Measurements from ENCODE around the gene ADGRL3. TPM values are rescaled to one million over a fixed set of nuclear protein-coding genes. Genes with fewer than 3 reads are reported as not detected.

ADGRL3 gene
- total RNA-seq, 3 donors from 2014 or later (not counting 1 experiment from before 2014, with no cell fraction given): not detected

GRCh38 chr4:61182915-61183314 lies 17.2 kb upstream of the ADGRL3 start:
- H3K4me3 ChIP-seq (ENCODE audit: low read length): no peak overlapping the region
- Mint-ChIP-seq H3K27ac (no peak overlapping the region), H3K27me3 (ENCODE audit: low read depth in 2 of 2) (no peaks in the 10 kb centered on the region), H3K4me1 (no peaks in the 10 kb centered on the region), H3K36me3 (no peaks in the 10 kb centered on the region), H3K4me3 (no peak overlapping the region), H3K9me3 (peaks cover 15 to 22% of the 10 kb centered on the region in 2 donors)
- H3K27me3 ChIP-seq (ENCODE audit: control insufficient read depth, insufficient read depth, low read length): no peaks in the 10 kb centered on the region
- peaks cover 5% of the 10 kb centered on the region for H3K9me3 ChIP-seq (ENCODE audit: control insufficient read depth, insufficient read depth, low read length)
- H3K27ac ChIP-seq (ENCODE audit: low read length): no peak overlapping the region
- no peaks in the 10 kb centered on the region for H3K4me1 ChIP-seq (ENCODE audit: control insufficient read depth, insufficient read depth, low read length)
- TF ChIP-seq, protein P1, sequence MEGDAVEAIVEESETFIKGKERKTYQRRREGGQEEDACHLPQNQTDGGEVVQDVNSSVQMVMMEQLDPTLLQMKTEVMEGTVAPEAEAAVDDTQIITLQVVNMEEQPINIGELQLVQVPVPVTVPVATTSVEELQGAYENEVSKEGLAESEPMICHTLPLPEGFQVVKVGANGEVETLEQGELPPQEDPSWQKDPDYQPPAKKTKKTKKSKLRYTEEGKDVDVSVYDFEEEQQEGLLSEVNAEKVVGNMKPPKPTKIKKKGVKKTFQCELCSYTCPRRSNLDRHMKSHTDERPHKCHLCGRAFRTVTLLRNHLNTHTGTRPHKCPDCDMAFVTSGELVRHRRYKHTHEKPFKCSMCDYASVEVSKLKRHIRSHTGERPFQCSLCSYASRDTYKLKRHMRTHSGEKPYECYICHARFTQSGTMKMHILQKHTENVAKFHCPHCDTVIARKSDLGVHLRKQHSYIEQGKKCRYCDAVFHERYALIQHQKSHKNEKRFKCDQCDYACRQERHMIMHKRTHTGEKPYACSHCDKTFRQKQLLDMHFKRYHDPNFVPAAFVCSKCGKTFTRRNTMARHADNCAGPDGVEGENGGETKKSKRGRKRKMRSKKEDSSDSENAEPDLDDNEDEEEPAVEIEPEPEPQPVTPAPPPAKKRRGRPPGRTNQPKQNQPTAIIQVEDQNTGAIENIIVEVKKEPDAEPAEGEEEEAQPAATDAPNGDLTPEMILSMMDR (IDR thresholded peaks at IDR 0.05): no peak
- no peaks in the 10 kb centered on the region for H3K36me3 ChIP-seq (ENCODE audit: control insufficient read depth, insufficient read depth, low read length)
- intact Hi-C loops (cut with micrococcal nuclease): no loop called here
- WGBS (ENCODE audit: insufficient coverage): 90% methylated on average over 1 of the region's 1 CpG
- DNase-seq (no peak), ATAC-seq (no peak)

- intact Hi-C loops (cut with micrococcal nuclease): no loop called here
- Mint-ChIP-seq H3K27me3 (ENCODE audit: low read depth in 2 of 2) (no peaks in the 10 kb centered on the region), H3K27ac (no peak overlapping the region), H3K9me3 (peaks cover 16 to 23% of the 10 kb centered on the region in 2 donors), H3K4me3 (no peak overlapping the region), H3K4me1 (no peaks in the 10 kb centered on the region), H3K36me3 (no peaks in the 10 kb centered on the region)
- Histone ChIP-seq H3K27me3 (ENCODE audit: control insufficient read depth, insufficient read depth, low read length) (no peaks in the 10 kb centered on the region), H3K27ac (ENCODE audit: low read length) (no peak overlapping the region), H3K4me3 (ENCODE audit: low read length) (no peak overlapping the region), H3K9me3 (ENCODE audit: control insufficient read depth, insufficient read depth, low read length) (peaks cover 7% of the 10 kb centered on the region), H3K4me1 (ENCODE audit: control insufficient read depth, insufficient read depth, low read length) (no peaks in the 10 kb centered on the region), H3K36me3 (ENCODE audit: control insufficient read depth, insufficient read depth, low read length) (no peaks in the 10 kb centered on the region)
- no peak for ATAC-seq
- TF ChIP-seq, protein P1 (IDR thresholded peaks at IDR 0.05): no peak
- no peak for DNase-seq
Observed at GRCh38 chr4:61185288-61185687, 14.8 kb upstream of the ADGRL3 start.

DNA sequence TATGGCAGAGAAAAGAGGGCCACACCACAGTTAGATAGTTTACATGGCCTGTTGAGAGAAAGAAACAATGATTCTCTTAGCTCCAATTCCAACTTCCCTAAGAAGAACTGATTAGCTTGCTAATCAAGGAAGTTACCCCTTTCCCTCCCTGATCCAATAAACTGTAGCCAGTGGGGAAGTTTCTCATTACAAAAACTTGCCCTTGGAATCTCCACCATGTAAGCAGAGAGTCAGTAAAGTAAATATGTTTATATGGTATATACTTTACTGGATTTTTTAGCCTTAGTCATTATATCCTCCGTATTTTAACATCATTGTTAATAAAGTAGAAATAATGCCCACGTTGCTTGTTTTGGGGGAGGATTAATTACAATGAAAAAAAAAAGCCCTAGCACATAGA lies 7.7 kb upstream of the ADGRL3 start:
- TF ChIP-seq, protein P1 (IDR thresholded peaks at IDR 0.05): no peak
- Mint-ChIP-seq H3K4me1 (no peaks in the 10 kb centered on the region), H3K4me3 (no peak overlapping the region), H3K27me3 (ENCODE audit: low read depth in 2 of 2) (no peaks in the 10 kb centered on the region), H3K9me3 (peaks cover 9 to 15% of the 10 kb centered on the region in 2 donors), H3K27ac (no peak overlapping the region), H3K36me3 (no peaks in the 10 kb centered on the region)
- Histone ChIP-seq H3K9me3 (ENCODE audit: control insufficient read depth, insufficient read depth, low read length) (peaks cover 2% of the 10 kb centered on the region), H3K27ac (ENCODE audit: low read length) (no peak overlapping the region), H3K4me3 (ENCODE audit: low read length) (no peak overlapping the region), H3K4me1 (ENCODE audit: control insufficient read depth, insufficient read depth, low read length) (no peaks in the 10 kb centered on the region), H3K27me3 (ENCODE audit: control insufficient read depth, insufficient read depth, low read length) (no peaks in the 10 kb centered on the region), H3K36me3 (ENCODE audit: control insufficient read depth, insufficient read depth, low read length) (no peaks in the 10 kb centered on the region)
- ATAC-seq (no peak), DNase-seq (no peak)
- no CpG with 5 or more reads among the region's 2 CpGs for WGBS (ENCODE audit: insufficient coverage)
- intact Hi-C loops (cut with micrococcal nuclease): no loop called here

DNA sequence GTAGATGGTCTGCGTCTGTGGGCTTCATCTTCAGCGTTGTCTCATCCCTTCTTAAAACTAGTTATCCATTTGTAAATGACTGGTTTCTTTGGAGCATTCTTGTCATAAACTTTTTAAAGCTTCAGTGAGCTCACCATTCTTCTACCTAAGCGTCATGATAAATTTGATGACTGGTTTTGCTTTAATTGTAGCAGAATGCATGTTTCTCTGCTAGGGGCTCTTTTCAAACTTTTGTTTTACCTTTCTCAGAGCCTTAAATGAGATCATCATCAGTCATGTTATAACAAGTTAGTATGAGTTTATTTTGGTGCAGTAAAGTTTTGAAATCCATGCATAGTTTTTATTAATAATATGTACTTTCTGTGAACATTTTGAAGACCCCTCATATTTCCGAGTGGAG lies 6.3 kb upstream of the ADGRL3 start:
- peaks cover 2% of the 10 kb centered on the region for H3K9me3 ChIP-seq (ENCODE audit: control insufficient read depth, insufficient read depth, low read length)
- H3K4me3 Mint-ChIP-seq: no peak overlapping the region
- ATAC-seq: no peak
- H3K27ac Mint-ChIP-seq: no peak overlapping the region
- H3K36me3 Mint-ChIP-seq: peaks cover 3% of the 10 kb centered on the region
- H3K36me3 ChIP-seq (ENCODE audit: control insufficient read depth, insufficient read depth, low read length): no peaks in the 10 kb centered on the region
- H3K4me1 Mint-ChIP-seq: no peaks in the 10 kb centered on the region
- intact Hi-C loops (cut with micrococcal nuclease): no loop called here
- peaks cover 1 to 3% of the 10 kb centered on the region in 2 donors for H3K27me3 Mint-ChIP-seq (ENCODE audit: low read depth in 2 of 2)
- DNase-seq: no peak
- no peaks in the 10 kb centered on the region for H3K4me1 ChIP-seq (ENCODE audit: control insufficient read depth, insufficient read depth, low read length)
- TF ChIP-seq, protein P1 (IDR thresholded peaks at IDR 0.05): no peak
- 96% methylated on average over 3 of the region's 4 CpGs for WGBS (ENCODE audit: insufficient coverage)
- H3K9me3 Mint-ChIP-seq: peaks cover 7 to 12% of the 10 kb centered on the region in 2 donors
- no peak overlapping the region for H3K4me3 ChIP-seq (ENCODE audit: low read length)
- H3K27ac ChIP-seq (ENCODE audit: low read length): no peak overlapping the region
- no peaks in the 10 kb centered on the region for H3K27me3 ChIP-seq (ENCODE audit: control insufficient read depth, insufficient read depth, low read length)
